IMR-90 (cell line): ENCODE measurements around the gene MAP2K2. TPM values are rescaled to one million over a fixed set of nuclear protein-coding genes. Genes with fewer than 3 reads are reported as not detected.

ENCODE experiments used
- ATAC-seq: fragments of 200-7000 bp; cut with Tn5 transposase; 2 replicates; pipeline ENCODE4 v1.9.1; 2020; ENCODE audit warnings: low read depth, mild to moderate bottlenecking, moderate library complexity
- BruUV-seq: library from RNA; stranded (reverse); fragments of 400-500 nt; replicated peaks from 2 replicates; lab custom pipeline; 2021; lab: Mats Ljungman, UMichigan
- CTCF ChIA-PET: fragments of 300-600 bp; formaldehyde crosslinking; extraction: SDS; loops from one replicate; lab custom pipeline; 2021; ENCODE audit warnings: antibody characterized with exemption; lab: Yijun Ruan, JAX
- POLR2A ChIA-PET: fragments of 300-600 bp; sonication (Branson Sonifier 250); formaldehyde crosslinking; loops from one replicate; lab custom pipeline; 2022; ENCODE audit warnings: antibody characterized with exemption; ENCODE audit not compliant: unreplicated experiment; lab: Charles Lee
- DNase-seq: peaks from one replicate; pipeline ENCODE4 v3.0.0; 2013
- H2AFZ ChIP-seq: replicated peaks from 2 replicates; pipeline ENCODE3; 2013; ENCODE audit warnings: low read length, mild to moderate bottlenecking; ENCODE audit not compliant: poor library complexity
- H2AK5ac ChIP-seq: 2 replicates; pipeline ENCODE4 v1.6.1; 2013; ENCODE audit warnings: low read depth, low read length, inconsistent platforms
- H2AK9ac ChIP-seq: replicated peaks from 2 replicates; pipeline ENCODE3; 2013; ENCODE audit warnings: mild to moderate bottlenecking, low read depth, low read length, moderate library complexity; ENCODE audit not compliant: poor library complexity
- H2BK120ac ChIP-seq: 2 replicates; pipeline ENCODE4 v1.6.1; 2013; ENCODE audit warnings: low read depth, low read length, inconsistent platforms
- H2BK15ac ChIP-seq: 3 replicates; pipeline ENCODE4 v1.6.1; 2013; ENCODE audit warnings: low read depth, low read length, inconsistent platforms
- H2BK20ac ChIP-seq: 2 replicates; pipeline ENCODE4 v1.6.1; 2013; ENCODE audit warnings: low read depth, mild to moderate bottlenecking, inconsistent platforms, low read length, moderate library complexity
- H2BK5ac ChIP-seq: 2 replicates; pipeline ENCODE4 v1.6.1; 2013; ENCODE audit warnings: mild to moderate bottlenecking, low read depth, low read length, inconsistent platforms; ENCODE audit not compliant: poor library complexity, severe bottlenecking
- H3K14ac ChIP-seq: replicated peaks from 2 replicates; pipeline ENCODE4 v1.6.1; 2013; ENCODE audit warnings: low read depth, low read length, inconsistent platforms
- H3K18ac ChIP-seq: 2 replicates; pipeline ENCODE4 v1.6.1; 2013; ENCODE audit warnings: low read depth, low read length, control low read depth
- H3K23ac ChIP-seq: 2 replicates; pipeline ENCODE4 v1.6.1; 2013; ENCODE audit warnings: low read depth, low read length, inconsistent platforms
- H3K27ac ChIP-seq: 2 replicates; pipeline ENCODE4 v1.5.1; 2013; ENCODE audit warnings: mild to moderate bottlenecking, control low read depth, low read length; ENCODE audit not compliant: insufficient read depth
- H3K27me3 ChIP-seq: 2 replicates; pipeline ENCODE4 v1.6.1; 2013; ENCODE audit warnings: low read length; ENCODE audit not compliant: control insufficient read depth, insufficient read depth
- H3K36me3 ChIP-seq: 2 replicates; pipeline ENCODE4 v1.6.1; 2013; ENCODE audit warnings: low read length, mixed read lengths; ENCODE audit not compliant: control insufficient read depth, insufficient read depth
- H3K4ac ChIP-seq: 2 replicates; pipeline ENCODE4 v1.6.1; 2013; ENCODE audit warnings: low read depth, low read length, inconsistent platforms
- H3K4me1 ChIP-seq: 2 replicates; pipeline ENCODE4 v1.6.1; 2013; ENCODE audit warnings: low read length, mixed read lengths; ENCODE audit not compliant: control insufficient read depth, insufficient read depth
- H3K4me2 ChIP-seq: 2 replicates; pipeline ENCODE4 v1.6.1; 2013; ENCODE audit warnings: low read depth, mild to moderate bottlenecking, control low read depth, low read length, moderate library complexity
- H3K4me3 ChIP-seq: 2 replicates; pipeline ENCODE4 v1.5.1; 2013; ENCODE audit warnings: low read depth, mild to moderate bottlenecking, control low read depth, low read length, moderate library complexity; ENCODE audit not compliant: insufficient read depth
- H3K56ac ChIP-seq: 2 replicates; pipeline ENCODE4 v1.6.1; 2013; ENCODE audit warnings: low read length, inconsistent platforms; ENCODE audit not compliant: insufficient read depth; ENCODE audit errors: extremely low read depth
- H3K79me1 ChIP-seq, 2 experiments: 2 replicates each; pipeline ENCODE4 v1.6.1; 2013; ENCODE audit warnings: low read length in 2 of 2, inconsistent platforms in 1 of 2, low read depth in 1 of 2
- H3K9ac ChIP-seq: 2 replicates; pipeline ENCODE4 v1.6.1; 2013; ENCODE audit warnings: low read depth, low read length, control low read depth
- H3K9me1 ChIP-seq: 2 replicates; pipeline ENCODE4 v1.6.1; 2013; ENCODE audit warnings: low read length, inconsistent platforms; ENCODE audit not compliant: insufficient read depth
- H3K9me3 ChIP-seq: 2 replicates; pipeline ENCODE4 v1.6.1; 2013; ENCODE audit warnings: low read length; ENCODE audit not compliant: control insufficient read depth, insufficient read depth
- H4K20me1 ChIP-seq: 2 replicates; pipeline ENCODE4 v1.6.1; 2013; ENCODE audit warnings: low read length, inconsistent platforms; ENCODE audit not compliant: insufficient read depth
- H4K5ac ChIP-seq: 2 replicates; pipeline ENCODE4 v1.6.1; 2013; ENCODE audit warnings: mild to moderate bottlenecking, low read depth, low read length, control low read depth
- H4K8ac ChIP-seq, 2 experiments: 2 replicates each; pipeline ENCODE4 v1.6.1; 2013; ENCODE audit warnings: low read depth in 2 of 2, low read length in 2 of 2, control low read depth in 1 of 2, inconsistent platforms in 1 of 2
- H4K91ac ChIP-seq: 2 replicates; pipeline ENCODE4 v1.6.1; 2013; ENCODE audit warnings: low read depth, low read length, inconsistent platforms; ENCODE audit not compliant: insufficient read depth
- BHLHE40 ChIP-seq: fragments of 150-350 bp; IDR thresholded peaks from 2 replicates; pipeline ENCODE4 v1.6.1; 2016; ENCODE audit warnings: mild to moderate bottlenecking, low read depth, low read length
- CEBPB ChIP-seq: IDR thresholded peaks from 2 replicates; pipeline ENCODE4 v1.6.1; 2012; ENCODE audit warnings: low read depth, low read length, improper control_type of control experiment
- CHD1 ChIP-seq: IDR thresholded peaks from 2 replicates; pipeline ENCODE4 v1.6.1; 2012; ENCODE audit warnings: low read depth, low read length, improper control_type of control experiment
- MAFK ChIP-seq: IDR thresholded peaks from 2 replicates; pipeline ENCODE4 v1.6.1; 2012; ENCODE audit warnings: low read depth, low read length, improper control_type of control experiment
- RCOR1 ChIP-seq: IDR thresholded peaks from 2 replicates; pipeline ENCODE4 v1.6.1; 2012; ENCODE audit warnings: mild to moderate bottlenecking, low read length, improper control_type of control experiment; ENCODE audit not compliant: insufficient replicate concordance
- SMC3 ChIP-seq: fragments of 150-350 bp; IDR thresholded peaks from 2 replicates; pipeline ENCODE4 v1.6.1; 2016; ENCODE audit warnings: low read depth, mild to moderate bottlenecking, antibody characterized with exemption, low read length, moderate library complexity
- WGBS, 2 experiments: methylation state at CpG; one replicate each; pipeline versions ENCODE4 v1.1.5 to v1.1.7; 2013; ENCODE audit warnings: missing lambda C conversion rate in 2 of 2; ENCODE audit not compliant: insufficient read length in 1 of 2; ENCODE audit errors: extremely low coverage in 2 of 2; 5-methylcytosine and 5-hydroxymethylcytosine counted together
- dilution Hi-C: fragments of 300-500 bp; cut with HindIII; formaldehyde crosslinking; loops from one replicate; pipeline ENCODE4 v1.14.3; 2018; ENCODE audit warnings: low sequenced_read_pairs; ENCODE audit not compliant: unreplicated experiment
- in situ Hi-C: fragments of 300-500 bp; cut with MboI; formaldehyde crosslinking; loops from 3 replicates; pipeline ENCODE4 v1.14.3; 2019; ENCODE audit warnings: low sequenced_read_pairs, inconsistent platforms, mixed read lengths
- intact Hi-C: fragments of 100-400 bp; cut with micrococcal nuclease; formaldehyde crosslinking; loops from 2 replicates; pipeline ENCODE4 v1.10.0; 2022
- polyA plus RNA-seq, 3 experiments: library from polyadenylated mRNA; depleted of rRNA; stranded (reverse); fragments of >200 nt; gene quantifications; 2 replicates each; pipeline ENCODE4 v1.2.3, GENCODE V29; 2012; ENCODE audit warnings: low replicate concordance in 1 of 3
- total RNA-seq: library from RNA; depleted of rRNA; stranded (reverse); fragments of >200 nt; gene quantifications from 2 replicates; pipeline ENCODE4 v1.2.3, GENCODE V29; 2012

The MAP2K2 gene
- total and polyA plus RNA-seq, 2 of the 4 experiments (the other 2 are of a cell fraction) = 115 to 151 TPM

GRCh38 chr19:4086411-4086867, 37.5 kb downstream of the MAP2K2 start:
- Histone ChIP-seq H2BK20ac (no peak overlapping the region), H2AK9ac (peak overlapping the region; percentile 55), H4K91ac (no peak overlapping the region), H3K18ac (no peak overlapping the region), H3K36me3 (peaks cover 24% of the 10 kb centered on the region), H3K23ac (no peak overlapping the region), H4K5ac (no peak overlapping the region), H3K56ac (no peak overlapping the region), H2AK5ac (no peak overlapping the region), H3K4ac (no peak overlapping the region), H2BK120ac (no peak overlapping the region), H3K4me2 (no peak overlapping the region), H3K4me1 (peaks cover 2% of the 10 kb centered on the region; the same call in 1 of the 2 replicates), H2BK5ac (no peak overlapping the region), H3K9me3 (no peaks in the 10 kb centered on the region), H3K9me1 (no peaks in the 10 kb centered on the region), H3K14ac (no peak overlapping the region), H2AFZ (peak overlapping the region; percentile 4), H3K27me3 (no peaks in the 10 kb centered on the region), H3K9ac (no peak overlapping the region), H3K79me1 (no peaks in the 10 kb centered on the region), H2BK15ac (no peak overlapping the region), H4K20me1 (peaks cover 3% of the 10 kb centered on the region; the same call in 1 of the 2 replicates), H3K27ac (no peak overlapping the region), H4K8ac (no peak overlapping the region), H3K4me3 (no peak overlapping the region)
- peak; percentile 38 for ATAC-seq
- ChIA-PET CTCF (no interaction called here), POLR2A (no interaction called here)
- TF ChIP-seq CEBPB (no peak), BHLHE40 (no peak), RCOR1 (no peak), SMC3 (no peak), MAFK (no peak), CHD1 (no peak)
- in situ Hi-C loops = no loop called here
- 39% methylated on average over 7 of the region's 17 CpGs; no CpG with 5 or more reads in 1 of the 2 experiments for WGBS, 2 experiments
- DNase-seq = no peak
- intact Hi-C loops = no loop called here
- dilution Hi-C loops = no loop called here
- no TSS peak for BruUV-seq
